ENCODE results near the gene TNKS1BP1.

TNKS1BP1 gene

GRCh38 chr11:57321388-57322255 lies 3.1 kb downstream of the TNKS1BP1 start:
- TF ChIP-seq ZFX (IDR thresholded peaks at IDR 0.05; ENCODE audit: borderline replicate concordance) (no peak), CTCF (IDR thresholded peaks at IDR 0.05) (no peak)
- H3K27ac ChIP-seq, result peak overlapping the region; percentile 98

- peak overlapping the region; percentile 98 for H3K27ac ChIP-seq
- TF ChIP-seq CTCF (IDR thresholded peaks at IDR 0.05) (no peak), ZFX (IDR thresholded peaks at IDR 0.05; ENCODE audit: borderline replicate concordance) (no peak)
Observed at GRCh38 chr11:57320719-57321387, 3.9 kb downstream of the TNKS1BP1 start.

GRCh38 chr11:57320067-57320718 lies 4.6 kb downstream of the TNKS1BP1 start:
- H3K27ac ChIP-seq, result peak overlapping the region; percentile 98
- TF ChIP-seq CTCF (IDR thresholded peaks at IDR 0.05), result no peak
- no peak for TF ChIP-seq ZFX (IDR thresholded peaks at IDR 0.05; ENCODE audit: borderline replicate concordance)

- H3K27ac ChIP-seq, result no peak overlapping the region
- TF ChIP-seq ZFX (IDR thresholded peaks at IDR 0.05; ENCODE audit: borderline replicate concordance), result no peak
Observed at GRCh38 chr11:57318178-57318577, 6.6 kb downstream of the TNKS1BP1 start.

GRCh38 chr11:57316017-57316416 lies 8.7 kb downstream of the TNKS1BP1 start:
- no peak overlapping the region for H3K27ac ChIP-seq
- TF ChIP-seq ZFX (IDR thresholded peaks at IDR 0.05; ENCODE audit: borderline replicate concordance) (no peak), CTCF (IDR thresholded peaks at IDR 0.05) (no peak)

- TF ChIP-seq CTCF (IDR thresholded peaks at IDR 0.05) (no peak), ZFX (IDR thresholded peaks at IDR 0.05; ENCODE audit: borderline replicate concordance) (no peak)
- no peak overlapping the region for H3K27ac ChIP-seq
Observed at GRCh38 chr11:57315491-57315890, 9.3 kb downstream of the TNKS1BP1 start.

GRCh38 chr11:57314221-57314973 lies 10.4 kb downstream of the TNKS1BP1 start:
- no peak for TF ChIP-seq CTCF (IDR thresholded peaks at IDR 0.05)
- no peak for TF ChIP-seq ZFX (IDR thresholded peaks at IDR 0.05; ENCODE audit: borderline replicate concordance)
- H3K27ac ChIP-seq, result no peak overlapping the region
